ENCODE measurements around the gene SCUBE2. TPM values are rescaled to one million over a fixed set of nuclear protein-coding genes. Genes with fewer than 3 reads are reported as not detected.

Gene SCUBE2
- total and polyA plus RNA-seq, 2 experiments from 2014 or later: 1.3 to 3.5 TPM

GRCh38 chr11:9081153-9081552 is 10.2 kb downstream of the SCUBE2 start:
- DNase-seq: no peak
- no peaks in the 10 kb centered on the region for H3F3A ChIP-seq (ENCODE audit: insufficient read depth)
- no peaks in the 10 kb centered on the region for H4K20me1 ChIP-seq (ENCODE audit: insufficient read depth)
- 56 to 70% methylated on average over 1 of the region's 1 CpG for WGBS, 2 experiments (ENCODE audit: low coverage in 1 of 2, low lambda C conversion rate in 2 of 2, missing lambda C conversion rate in 2 of 2)
- H3K4me2 ChIP-seq (ENCODE audit: unreplicated experiment): no peak overlapping the region
- H3K36me3 ChIP-seq (ENCODE audit: low read depth): no peaks in the 10 kb centered on the region
- H3K9me2 ChIP-seq (ENCODE audit: insufficient read depth): no peaks in the 10 kb centered on the region
- no peaks in the 10 kb centered on the region for H3K9me3 ChIP-seq (ENCODE audit: low read depth)
- H2AFZ ChIP-seq: no peak overlapping the region
- in situ Hi-C loops (cut with MboI): no loop called here
- no peak overlapping the region for H3K4me3 ChIP-seq
- no peaks in the 10 kb centered on the region for H3K79me2 ChIP-seq (ENCODE audit: insufficient read depth)
- no peak for TF ChIP-seq EZH2phosphoT487 (IDR thresholded peaks at IDR 0.05; ENCODE audit: insufficient read depth, low read depth)
- TF ChIP-seq EZH2 (IDR thresholded peaks at IDR 0.05; ENCODE audit: insufficient read depth, poor library complexity, severe bottlenecking): no peak
- H3K4me1 ChIP-seq (ENCODE audit: insufficient read depth): no peaks in the 10 kb centered on the region
- H3K27me3 ChIP-seq (replicated peaks; ENCODE audit: insufficient read depth): no peaks in the 10 kb centered on the region
- H3K9ac ChIP-seq: no peak overlapping the region
- no peak overlapping the region for H3K27ac ChIP-seq

- Histone ChIP-seq H2AFZ (no peak overlapping the region), H3K9ac (no peak overlapping the region), H3K4me2 (ENCODE audit: unreplicated experiment) (no peak overlapping the region), H3K4me1 (ENCODE audit: insufficient read depth) (no peaks in the 10 kb centered on the region), H3K9me3 (ENCODE audit: low read depth) (no peaks in the 10 kb centered on the region), H3K4me3 (no peak overlapping the region), H3K27me3 (replicated peaks; ENCODE audit: insufficient read depth) (no peaks in the 10 kb centered on the region), H3K9me2 (ENCODE audit: insufficient read depth) (no peaks in the 10 kb centered on the region), H4K20me1 (ENCODE audit: insufficient read depth) (no peaks in the 10 kb centered on the region), H3K27ac (no peak overlapping the region), H3K36me3 (ENCODE audit: low read depth) (no peaks in the 10 kb centered on the region), H3K79me2 (ENCODE audit: insufficient read depth) (no peaks in the 10 kb centered on the region), H3F3A (ENCODE audit: insufficient read depth) (no peaks in the 10 kb centered on the region)
- in situ Hi-C loops (cut with MboI): no loop called here
- 66 to 68% methylated on average over 5 of the region's 5 CpGs for WGBS, 2 experiments (ENCODE audit: low coverage in 1 of 2, low lambda C conversion rate in 2 of 2, missing lambda C conversion rate in 2 of 2)
- TF ChIP-seq EZH2phosphoT487 (IDR thresholded peaks at IDR 0.05; ENCODE audit: insufficient read depth, low read depth) (no peak), EZH2 (IDR thresholded peaks at IDR 0.05; ENCODE audit: insufficient read depth, poor library complexity, severe bottlenecking) (no peak)
- DNase-seq: no peak
Measured at GRCh38 chr11:9078113-9079086, 13.0 kb downstream of the SCUBE2 start.

- Histone ChIP-seq H2AFZ (no peak overlapping the region), H3K9me3 (ENCODE audit: low read depth) (no peaks in the 10 kb centered on the region), H3K4me2 (ENCODE audit: unreplicated experiment) (no peak overlapping the region), H3K79me2 (ENCODE audit: insufficient read depth) (no peaks in the 10 kb centered on the region), H3K4me1 (ENCODE audit: insufficient read depth) (no peaks in the 10 kb centered on the region), H4K20me1 (ENCODE audit: insufficient read depth) (no peaks in the 10 kb centered on the region), H3K9me2 (ENCODE audit: insufficient read depth) (no peaks in the 10 kb centered on the region), H3K4me3 (no peak overlapping the region), H3K36me3 (ENCODE audit: low read depth) (no peaks in the 10 kb centered on the region), H3K9ac (no peak overlapping the region), H3F3A (ENCODE audit: insufficient read depth) (no peaks in the 10 kb centered on the region), H3K27ac (no peak overlapping the region), H3K27me3 (replicated peaks; ENCODE audit: insufficient read depth) (no peaks in the 10 kb centered on the region)
- in situ Hi-C loops (cut with MboI): no loop called here
- no peak for TF ChIP-seq EZH2phosphoT487 (IDR thresholded peaks at IDR 0.05; ENCODE audit: insufficient read depth, low read depth)
- TF ChIP-seq EZH2 (IDR thresholded peaks at IDR 0.05; ENCODE audit: insufficient read depth, poor library complexity, severe bottlenecking): no peak
- DNase-seq: no peak
- 77 to 84% methylated on average over 2 of the region's 2 CpGs for WGBS, 2 experiments (ENCODE audit: low coverage in 1 of 2, low lambda C conversion rate in 2 of 2, missing lambda C conversion rate in 2 of 2)
Measured at GRCh38 chr11:9077164-9077563, 14.2 kb downstream of the SCUBE2 start.

GRCh38 chr11:9076661-9077060 is 14.7 kb downstream of the SCUBE2 start:
- no peak for TF ChIP-seq EZH2 (IDR thresholded peaks at IDR 0.05; ENCODE audit: insufficient read depth, poor library complexity, severe bottlenecking)
- TF ChIP-seq EZH2phosphoT487 (IDR thresholded peaks at IDR 0.05; ENCODE audit: insufficient read depth, low read depth): no peak
- Histone ChIP-seq H3K27ac (no peak overlapping the region), H4K20me1 (ENCODE audit: insufficient read depth) (no peaks in the 10 kb centered on the region), H3K4me3 (no peak overlapping the region), H3K4me2 (ENCODE audit: unreplicated experiment) (no peak overlapping the region), H3K9ac (no peak overlapping the region), H3F3A (ENCODE audit: insufficient read depth) (no peaks in the 10 kb centered on the region), H3K9me3 (ENCODE audit: low read depth) (no peaks in the 10 kb centered on the region), H3K27me3 (replicated peaks; ENCODE audit: insufficient read depth) (no peaks in the 10 kb centered on the region), H3K4me1 (ENCODE audit: insufficient read depth) (no peaks in the 10 kb centered on the region), H3K36me3 (ENCODE audit: low read depth) (no peaks in the 10 kb centered on the region), H2AFZ (no peak overlapping the region), H3K79me2 (ENCODE audit: insufficient read depth) (no peaks in the 10 kb centered on the region), H3K9me2 (ENCODE audit: insufficient read depth) (no peaks in the 10 kb centered on the region)
- 50 to 81% methylated on average over 2 to 3 of the region's 3 CpGs for WGBS, 2 experiments (ENCODE audit: low coverage in 1 of 2, low lambda C conversion rate in 2 of 2, missing lambda C conversion rate in 2 of 2)
- DNase-seq: no peak
- in situ Hi-C loops (cut with MboI): no loop called here
